OCI-LY7 (cell line): ENCODE measurements around the gene RNF213.

Experiments
- CTCF ChIP-seq: fragments of 200-600 bp; sonication (generic); conservative IDR thresholded peaks from 2 replicates; pipeline ENCODE4 v1.5.1; 2014; ENCODE audit warnings: mild to moderate bottlenecking, antibody characterized with exemption, low read length, moderate library complexity, mixed read lengths
- EZH2phosphoT487 ChIP-seq: fragments of 200-600 bp; sonication (generic); IDR thresholded peaks from 2 replicates; pipeline ENCODE4 v1.6.1; 2018; ENCODE audit warnings: low read depth, borderline replicate concordance, mild to moderate bottlenecking, mixed run types, antibody characterized with exemption, low read length, moderate library complexity, mixed read lengths

GRCh38 chr17:80429356-80430275 is 169.0 kb downstream of the RNF213 start:
- TF ChIP-seq CTCF (no peak), EZH2phosphoT487 (no peak)
